ENCODE measurements around the gene AKNAD1.

- TF ChIP-seq POLR2AphosphoS5 (IDR thresholded peaks at IDR 0.05) (no peak), POLR2A (IDR thresholded peaks at IDR 0.05) (no peak), CTCF (IDR thresholded peaks at IDR 0.05) (no peak), EP300 (IDR thresholded peaks at IDR 0.05; ENCODE audit: low read depth) (no peak)
Observed at GRCh38 chr1:108854221-108855019, 2.5 kb downstream of the AKNAD1 start.
